Activated T-cell treated with anti-CD3 and anti-CD28 coated beads for 1 hour (primary cell): ENCODE data around the gene LHFPL2.
"Not testable (repeated sequence)": the region's sequence is repeated elsewhere in the genome, so short reads cannot be mapped to it uniquely, and the experiment has no call there.

ENCODE experiments used
- DNase-seq: peaks from one replicate; pipeline ENCODE4 v3.0.0-alpha.2; 2020; ENCODE audit warnings: low read depth

Gene LHFPL2

GRCh38 chr5:78648359-78649210 is at the start of gene LHFPL2:
Gene LHFPL2, minus strand, starts transcription at chr5:78648772. Its CDS starts 138,559 bp downstream, at chr5:78510213.
- DNase-seq, result no peak

- no peak for DNase-seq
Observed at GRCh38 chr5:78696637-78697036, 48.1 kb upstream of the LHFPL2 start.

GRCh38 chr5:78696052-78696451 is 47.5 kb upstream of the LHFPL2 start:
- DNase-seq, result not testable (repeated sequence)

GRCh38 chr5:78693339-78693738 is 44.8 kb upstream of the LHFPL2 start:
- DNase-seq, result no peak

GRCh38 chr5:78691084-78691960 is 42.8 kb upstream of the LHFPL2 start:
- no peak for DNase-seq

- DNase-seq, result no peak
Observed at GRCh38 chr5:78690253-78690972, 41.8 kb upstream of the LHFPL2 start.

GRCh38 chr5:78689540-78690252 is 41.1 kb upstream of the LHFPL2 start:
- DNase-seq, result no peak

GRCh38 chr5:78687514-78687913 is 38.9 kb upstream of the LHFPL2 start:
- DNase-seq, result not testable (repeated sequence)

GRCh38 chr5:78683905-78684304 is 35.3 kb upstream of the LHFPL2 start:
- DNase-seq, result not testable (repeated sequence)

GRCh38 chr5:78679905-78680304 is 31.3 kb upstream of the LHFPL2 start:
- no peak for DNase-seq

GRCh38 chr5:78677777-78678668 is 29.5 kb upstream of the LHFPL2 start:
- DNase-seq, result no peak

- no peak for DNase-seq
Observed at GRCh38 chr5:78675956-78676730, 27.6 kb upstream of the LHFPL2 start.

GRCh38 chr5:78673827-78674226 is 25.3 kb upstream of the LHFPL2 start:
- not testable (repeated sequence) for DNase-seq

- no peak for DNase-seq
Observed at GRCh38 chr5:78672154-78672553, 23.6 kb upstream of the LHFPL2 start.

- no peak for DNase-seq
Observed at GRCh38 chr5:78671609-78672008, 23.0 kb upstream of the LHFPL2 start.

GRCh38 chr5:78670701-78671269 is 22.2 kb upstream of the LHFPL2 start:
- no peak for DNase-seq

- no peak for DNase-seq
Observed at GRCh38 chr5:78669331-78669730, 20.8 kb upstream of the LHFPL2 start.

GRCh38 chr5:78667461-78668103 is 19.0 kb upstream of the LHFPL2 start:
- DNase-seq, result no peak

GRCh38 chr5:78666975-78667374 is 18.4 kb upstream of the LHFPL2 start:
- DNase-seq, result not testable (repeated sequence)
